Measurements from ENCODE around the gene MED13.
"Not testable (repeated sequence)": the region's sequence is repeated elsewhere in the genome, so short reads cannot be mapped to it uniquely, and the experiment has no call there.

Gene MED13

GRCh38 chr17:62089334-62089733, 24.3 kb upstream of the MED13 start:
- no peak for DNase-seq (ENCODE audit: low spot score)
- no peak for FAIRE-seq

- DNase-seq (ENCODE audit: low spot score), result no peak
- no peak for FAIRE-seq
Observed at GRCh38 chr17:62086737-62087136, 21.7 kb upstream of the MED13 start.

- no peak for FAIRE-seq
- no peak for DNase-seq (ENCODE audit: low spot score)
Observed at GRCh38 chr17:62085511-62086408, 20.7 kb upstream of the MED13 start.

- DNase-seq (ENCODE audit: low spot score), result no peak
- FAIRE-seq, result no peak
Observed at GRCh38 chr17:62084585-62084984, 19.5 kb upstream of the MED13 start.

- FAIRE-seq (no peak), DNase-seq (ENCODE audit: low spot score) (no peak)
Observed at GRCh38 chr17:62083651-62084050, 18.6 kb upstream of the MED13 start.

GRCh38 chr17:62080647-62081046, 15.6 kb upstream of the MED13 start:
- DNase-seq (ENCODE audit: low spot score) (no peak), FAIRE-seq (no peak)

- DNase-seq (ENCODE audit: low spot score), result no peak
- no peak for FAIRE-seq
Observed at GRCh38 chr17:62078009-62078408, 12.9 kb upstream of the MED13 start.

GRCh38 chr17:62076864-62077788, 12.0 kb upstream of the MED13 start:
- DNase-seq (ENCODE audit: low spot score) (no peak), FAIRE-seq (no peak)

GRCh38 chr17:62075308-62075815, 10.3 kb upstream of the MED13 start:
- no peak for FAIRE-seq
- DNase-seq (ENCODE audit: low spot score), result no peak

GRCh38 chr17:62073993-62074392, 8.9 kb upstream of the MED13 start:
- FAIRE-seq, result no peak
- no peak for DNase-seq (ENCODE audit: low spot score)

GRCh38 chr17:62072855-62073254, 7.8 kb upstream of the MED13 start:
- not testable (repeated sequence) for DNase-seq (ENCODE audit: low spot score); FAIRE-seq

- DNase-seq (ENCODE audit: low spot score), result no peak
- no peak for FAIRE-seq
Observed at GRCh38 chr17:62070900-62071299, 5.8 kb upstream of the MED13 start.

- FAIRE-seq (no peak), DNase-seq (ENCODE audit: low spot score) (no peak)
Observed at GRCh38 chr17:62067165-62068145, 2.4 kb upstream of the MED13 start.

- peak; percentile 86 for FAIRE-seq
- peak; percentile 92 for DNase-seq (ENCODE audit: low spot score)
Observed at GRCh38 chr17:62065611-62066468, 762 bp upstream of the MED13 start.

GRCh38 chr17:62064029-62064790, 868 bp downstream of the MED13 start:
- FAIRE-seq (peak; percentile 59), DNase-seq (ENCODE audit: low spot score) (peak; percentile 14)

- DNase-seq (ENCODE audit: low spot score), result no peak
- no peak for FAIRE-seq
Observed at GRCh38 chr17:62062944-62063343, 2.1 kb downstream of the MED13 start.

GRCh38 chr17:62062302-62062701, 2.8 kb downstream of the MED13 start:
- DNase-seq (ENCODE audit: low spot score) (no peak), FAIRE-seq (no peak)

GRCh38 chr17:62059414-62059813, 5.7 kb downstream of the MED13 start:
- no peak for FAIRE-seq
- DNase-seq (ENCODE audit: low spot score), result no peak

- DNase-seq (ENCODE audit: low spot score) (no peak), FAIRE-seq (no peak)
Observed at GRCh38 chr17:62058611-62059010, 6.5 kb downstream of the MED13 start.
